DND-41 (cell line): Measurements from ENCODE around the gene RENBP.

Source experiments
- ATAC-seq: fragments of 200-7000 bp; cut with Tn5 transposase; 3 replicates; pipeline ENCODE4 v1.9.1; 2021; ENCODE audit warnings: low read depth; ENCODE audit not compliant: insufficient read depth
- DNase-seq: peaks from one replicate; pipeline ENCODE4 v3.0.0-alpha.2; 2020
- H2AFZ ChIP-seq: 2 replicates; pipeline ENCODE4 v1.6.0; 2012; ENCODE audit warnings: low read depth, low read length
- H3K27ac ChIP-seq: 2 replicates; pipeline ENCODE4 v1.5.1; 2012; ENCODE audit warnings: low read length, inconsistent platforms
- H3K27me3 ChIP-seq: fragments of 200-600 bp; sonication (generic); 2 replicates; pipeline ENCODE4 v1.6.0; 2012; ENCODE audit warnings: low read length, mild to moderate bottlenecking, inconsistent platforms; ENCODE audit not compliant: insufficient read depth, poor library complexity
- H3K36me3 ChIP-seq: 2 replicates; pipeline ENCODE4 v1.5.1; 2012; ENCODE audit warnings: low read length, inconsistent platforms; ENCODE audit not compliant: insufficient read depth
- H3K4me1 ChIP-seq: 2 replicates; pipeline ENCODE4 v1.5.1; 2012; ENCODE audit warnings: mild to moderate bottlenecking, low read length; ENCODE audit not compliant: insufficient read depth
- H3K4me2 ChIP-seq: 2 replicates; pipeline ENCODE4 v1.6.0; 2012; ENCODE audit warnings: mild to moderate bottlenecking, moderate library complexity, low read length, inconsistent platforms; ENCODE audit not compliant: insufficient read depth
- H3K4me3 ChIP-seq, 2 experiments: fragments of 200-600 bp in 1 of 2; shearing (Covaris generic) in 1 of 2; 2 replicates each; pipeline ENCODE4 v1.5.1; 2012 to 2016; ENCODE audit warnings: inconsistent platforms in 2 of 2, low read length in 2 of 2, mild to moderate bottlenecking in 2 of 2, low read depth in 1 of 2, moderate library complexity in 1 of 2
- H3K79me2 ChIP-seq: 2 replicates; pipeline ENCODE4 v1.6.0; 2012; ENCODE audit warnings: low read length, inconsistent platforms; ENCODE audit not compliant: insufficient read depth
- H3K9ac ChIP-seq: 2 replicates; pipeline ENCODE4 v1.6.0; 2012; ENCODE audit warnings: low read depth, mild to moderate bottlenecking, inconsistent platforms, low read length, moderate library complexity
- H3K9me3 ChIP-seq: 2 replicates; pipeline ENCODE4 v1.5.1; 2012; ENCODE audit warnings: low read length, moderate library complexity, mild to moderate bottlenecking, inconsistent platforms; ENCODE audit not compliant: insufficient read depth, severe bottlenecking
- H4K20me1 ChIP-seq: 2 replicates; pipeline ENCODE4 v1.6.0; 2012; ENCODE audit warnings: low read length; ENCODE audit not compliant: insufficient read depth
- CTCF ChIP-seq: IDR thresholded peaks from 2 replicates; pipeline ENCODE4 v1.5.1; 2012; ENCODE audit warnings: borderline replicate concordance, low read length, moderate library complexity, mild to moderate bottlenecking; ENCODE audit not compliant: poor library complexity, severe bottlenecking; ENCODE audit errors: extremely low read depth
- EZH2 ChIP-seq: IDR thresholded peaks from 3 replicates; pipeline ENCODE4 v1.6.1; 2012; ENCODE audit warnings: borderline replicate concordance, low read depth, mild to moderate bottlenecking, moderate library complexity, low read length, inconsistent platforms; ENCODE audit not compliant: severe bottlenecking

RENBP gene

GRCh38 chrX:153988493-153988892, 44.0 kb upstream of the RENBP start:
- no peak overlapping the region for H3K9ac ChIP-seq

GRCh38 chrX:153984351-153985178, 40.1 kb upstream of the RENBP start:
- no peak overlapping the region for H3K9ac ChIP-seq
- H3K27me3 ChIP-seq: no peaks in the 10 kb centered on the region
- no peak overlapping the region for H3K27ac ChIP-seq
- peaks cover 31% of the 10 kb centered on the region for H3K4me1 ChIP-seq
- no peak overlapping the region for H2AFZ ChIP-seq
- peaks cover 12% of the 10 kb centered on the region for H3K79me2 ChIP-seq
- peak; percentile 10; the same call in 1 of the 3 replicates for ATAC-seq
- H3K36me3 ChIP-seq: peaks cover 9% of the 10 kb centered on the region
- no peak overlapping the region for H3K4me2 ChIP-seq
- DNase-seq: peak; percentile 57
- TF ChIP-seq EZH2 (no peak), CTCF (no peak)
- no peaks in the 10 kb centered on the region for H3K9me3 ChIP-seq
- no peaks in the 10 kb centered on the region for H4K20me1 ChIP-seq
- H3K4me3 ChIP-seq: no peak overlapping the region

More at GRCh38 chrX:153988493-153988892, 44.0 kb upstream of the RENBP start:
- TF ChIP-seq EZH2 (no peak), CTCF (no peak)
- H3K4me3 ChIP-seq: no peak overlapping the region
- H2AFZ ChIP-seq: no peak overlapping the region
- no peak overlapping the region for H3K4me2 ChIP-seq
- ATAC-seq (no peak), DNase-seq (no peak)
- H3K27me3 ChIP-seq: no peaks in the 10 kb centered on the region
- no peaks in the 10 kb centered on the region for H3K79me2 ChIP-seq
- H3K36me3 ChIP-seq: no peaks in the 10 kb centered on the region; the same call in 1 of the 2 replicates
- no peaks in the 10 kb centered on the region; the same call in 1 of the 2 replicates for H3K4me1 ChIP-seq
- no peak overlapping the region for H3K27ac ChIP-seq
- H3K9me3 ChIP-seq: no peaks in the 10 kb centered on the region
- no peaks in the 10 kb centered on the region for H4K20me1 ChIP-seq

- H2AFZ ChIP-seq: no peak overlapping the region
- H3K27me3 ChIP-seq: no peaks in the 10 kb centered on the region
- peaks cover 9% of the 10 kb centered on the region for H3K36me3 ChIP-seq
- ATAC-seq (no peak), DNase-seq (no peak)
- no peak overlapping the region for H3K4me3 ChIP-seq
- no peaks in the 10 kb centered on the region for H4K20me1 ChIP-seq
- H3K9me3 ChIP-seq: no peaks in the 10 kb centered on the region
- peaks cover 12% of the 10 kb centered on the region for H3K79me2 ChIP-seq
- H3K4me1 ChIP-seq: peaks cover 31% of the 10 kb centered on the region
- H3K4me2 ChIP-seq: no peak overlapping the region
- TF ChIP-seq CTCF (no peak), EZH2 (no peak)
- peak overlapping the region; percentile 88 for H3K27ac ChIP-seq
- no peak overlapping the region for H3K9ac ChIP-seq
Observed at GRCh38 chrX:153983321-153983801, 38.9 kb upstream of the RENBP start.
